Ishikawa (cell line): ENCODE measurements around the gene TRIM32.

Experiments used
- CEBPB ChIP-seq: IDR thresholded peaks from 2 replicates; pipeline ENCODE4 v1.6.1; 2012
- CREB1 ChIP-seq: IDR thresholded peaks from 2 replicates; pipeline ENCODE4 v1.6.1; 2012; ENCODE audit warnings: low read depth
- EGR1 ChIP-seq: IDR thresholded peaks from 2 replicates; pipeline ENCODE4 v1.6.1; 2012
- EP300 ChIP-seq: IDR thresholded peaks from 2 replicates; pipeline ENCODE4 v1.6.1; 2012; ENCODE audit warnings: borderline replicate concordance
- FOXM1 ChIP-seq: IDR thresholded peaks from 2 replicates; pipeline ENCODE4 v1.6.1; 2012; ENCODE audit warnings: low read depth, borderline replicate concordance
- NFIC ChIP-seq: IDR thresholded peaks from 2 replicates; pipeline ENCODE4 v1.6.1; 2012
- RAD21 ChIP-seq: IDR thresholded peaks from 2 replicates; pipeline ENCODE4 v1.6.1; 2012; ENCODE audit warnings: low read depth
- TAF1 ChIP-seq: IDR thresholded peaks from 2 replicates; pipeline ENCODE4 v1.6.1; 2012; ENCODE audit warnings: low read depth, mild to moderate bottlenecking
- TCF12 ChIP-seq: IDR thresholded peaks from 2 replicates; pipeline ENCODE4 v1.6.1; 2012; ENCODE audit warnings: low read depth
- TEAD4 ChIP-seq: IDR thresholded peaks from 2 replicates; pipeline ENCODE4 v1.6.1; 2012
- YY1 ChIP-seq: IDR thresholded peaks from 2 replicates; pipeline ENCODE4 v1.6.1; 2012; ENCODE audit warnings: low read depth
- ZBTB7A ChIP-seq: IDR thresholded peaks from 2 replicates; pipeline ENCODE4 v1.6.1; 2012; ENCODE audit warnings: low read depth
- TF ChIP-seq, protein P1 (sequence below): IDR thresholded peaks from 2 replicates; pipeline ENCODE4 v1.6.1; 2012; ENCODE audit warnings: low read depth, mild to moderate bottlenecking
- TF ChIP-seq, protein P2 (sequence below): IDR thresholded peaks from 2 replicates; pipeline ENCODE4 v1.6.1; 2012
- TF ChIP-seq, protein P3 (sequence below): IDR thresholded peaks from 2 replicates; pipeline ENCODE4 v1.6.1; 2012

The TRIM32 gene

DNA sequence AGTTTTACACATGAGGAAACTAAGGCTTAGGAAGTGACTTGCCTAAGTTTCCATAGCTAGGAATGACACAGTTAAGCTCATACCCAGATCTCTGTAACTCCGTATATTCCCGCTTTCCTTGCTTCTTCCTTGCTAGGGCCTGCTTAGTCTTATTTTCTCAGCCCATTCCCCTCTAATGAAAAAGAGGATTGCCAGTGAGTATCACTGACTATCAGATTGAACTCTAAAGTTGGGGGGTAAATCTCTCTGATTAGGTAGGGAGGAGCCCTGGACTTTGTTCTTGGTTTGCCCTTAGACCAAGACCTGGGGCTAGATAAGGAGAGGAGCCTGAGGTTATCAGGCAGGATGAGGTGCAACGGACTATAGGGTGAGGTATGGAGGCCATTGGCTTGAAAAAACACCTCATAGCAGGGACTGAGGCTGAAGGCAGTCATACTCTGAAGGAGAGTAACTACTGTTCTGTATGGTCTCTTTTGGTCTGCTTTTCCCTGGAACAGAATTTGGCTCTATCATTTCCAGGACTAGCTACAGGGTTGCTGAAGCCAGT, 2.5 kb downstream of the TRIM32 start:
- TF ChIP-seq YY1 (no peak), TEAD4 (no peak), CREB1 (no peak)

DNA sequence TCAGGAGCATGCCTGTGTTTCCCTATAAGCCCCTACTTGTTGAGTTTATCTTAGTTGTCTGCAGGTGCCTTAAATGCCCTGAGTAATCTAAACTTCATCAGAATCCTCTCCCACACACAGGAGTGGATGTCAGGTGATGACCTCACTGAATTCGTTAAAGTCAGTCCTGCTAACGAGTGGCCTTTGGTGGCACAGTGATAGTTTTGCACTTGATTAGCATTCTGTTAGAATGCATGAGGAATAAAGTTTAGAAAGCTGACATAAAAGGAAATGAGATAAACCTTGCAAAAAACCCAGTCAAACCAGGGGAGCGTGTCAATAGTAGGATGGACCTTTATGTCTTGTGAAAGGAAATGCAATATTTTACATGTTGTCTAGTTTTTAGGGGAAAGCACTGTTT, 4.5 kb downstream of the TRIM32 start:
- TF ChIP-seq YY1 (no peak), TEAD4 (no peak), NFIC (no peak), TAF1 (no peak), TCF12 (no peak)
- TF ChIP-seq, protein P1, sequence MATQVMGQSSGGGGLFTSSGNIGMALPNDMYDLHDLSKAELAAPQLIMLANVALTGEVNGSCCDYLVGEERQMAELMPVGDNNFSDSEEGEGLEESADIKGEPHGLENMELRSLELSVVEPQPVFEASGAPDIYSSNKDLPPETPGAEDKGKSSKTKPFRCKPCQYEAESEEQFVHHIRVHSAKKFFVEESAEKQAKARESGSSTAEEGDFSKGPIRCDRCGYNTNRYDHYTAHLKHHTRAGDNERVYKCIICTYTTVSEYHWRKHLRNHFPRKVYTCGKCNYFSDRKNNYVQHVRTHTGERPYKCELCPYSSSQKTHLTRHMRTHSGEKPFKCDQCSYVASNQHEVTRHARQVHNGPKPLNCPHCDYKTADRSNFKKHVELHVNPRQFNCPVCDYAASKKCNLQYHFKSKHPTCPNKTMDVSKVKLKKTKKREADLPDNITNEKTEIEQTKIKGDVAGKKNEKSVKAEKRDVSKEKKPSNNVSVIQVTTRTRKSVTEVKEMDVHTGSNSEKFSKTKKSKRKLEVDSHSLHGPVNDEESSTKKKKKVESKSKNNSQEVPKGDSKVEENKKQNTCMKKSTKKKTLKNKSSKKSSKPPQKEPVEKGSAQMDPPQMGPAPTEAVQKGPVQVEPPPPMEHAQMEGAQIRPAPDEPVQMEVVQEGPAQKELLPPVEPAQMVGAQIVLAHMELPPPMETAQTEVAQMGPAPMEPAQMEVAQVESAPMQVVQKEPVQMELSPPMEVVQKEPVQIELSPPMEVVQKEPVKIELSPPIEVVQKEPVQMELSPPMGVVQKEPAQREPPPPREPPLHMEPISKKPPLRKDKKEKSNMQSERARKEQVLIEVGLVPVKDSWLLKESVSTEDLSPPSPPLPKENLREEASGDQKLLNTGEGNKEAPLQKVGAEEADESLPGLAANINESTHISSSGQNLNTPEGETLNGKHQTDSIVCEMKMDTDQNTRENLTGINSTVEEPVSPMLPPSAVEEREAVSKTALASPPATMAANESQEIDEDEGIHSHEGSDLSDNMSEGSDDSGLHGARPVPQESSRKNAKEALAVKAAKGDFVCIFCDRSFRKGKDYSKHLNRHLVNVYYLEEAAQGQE, result no peak
- TF ChIP-seq, protein P2, sequence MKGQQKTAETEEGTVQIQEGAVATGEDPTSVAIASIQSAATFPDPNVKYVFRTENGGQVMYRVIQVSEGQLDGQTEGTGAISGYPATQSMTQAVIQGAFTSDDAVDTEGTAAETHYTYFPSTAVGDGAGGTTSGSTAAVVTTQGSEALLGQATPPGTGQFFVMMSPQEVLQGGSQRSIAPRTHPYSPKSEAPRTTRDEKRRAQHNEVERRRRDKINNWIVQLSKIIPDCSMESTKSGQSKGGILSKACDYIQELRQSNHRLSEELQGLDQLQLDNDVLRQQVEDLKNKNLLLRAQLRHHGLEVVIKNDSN, result no peak

DNA sequence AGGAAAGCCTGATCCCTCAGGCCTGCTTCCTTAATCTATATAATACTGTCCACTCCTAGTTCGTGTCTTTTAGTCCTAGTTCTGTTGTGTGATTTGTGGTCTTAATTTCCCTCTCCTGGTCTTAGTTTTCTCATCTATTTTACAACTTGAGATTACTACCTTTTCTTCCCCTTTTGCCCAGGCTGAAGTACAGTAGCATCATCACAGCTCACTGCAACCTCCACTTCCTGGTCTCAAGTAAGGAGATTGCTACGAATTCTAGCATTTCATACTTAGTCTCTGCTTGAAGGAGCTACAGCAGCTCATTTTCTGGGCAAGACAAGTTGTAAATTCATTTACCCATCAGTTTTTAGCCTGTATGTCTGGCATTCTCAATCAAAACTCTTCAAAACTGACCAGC, 5.5 kb downstream of the TRIM32 start:
- TF ChIP-seq EGR1 (no peak), NFIC (no peak), YY1 (no peak), TAF1 (no peak), FOXM1 (no peak), CREB1 (no peak), TEAD4 (no peak), CEBPB (no peak), ZBTB7A (no peak), TCF12 (no peak), RAD21 (no peak), EP300 (no peak)
- TF ChIP-seq, protein P3, sequence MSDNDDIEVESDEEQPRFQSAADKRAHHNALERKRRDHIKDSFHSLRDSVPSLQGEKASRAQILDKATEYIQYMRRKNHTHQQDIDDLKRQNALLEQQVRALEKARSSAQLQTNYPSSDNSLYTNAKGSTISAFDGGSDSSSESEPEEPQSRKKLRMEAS, result no peak
- TF ChIP-seq, protein P2, result no peak
- TF ChIP-seq, protein P1, result no peak

DNA sequence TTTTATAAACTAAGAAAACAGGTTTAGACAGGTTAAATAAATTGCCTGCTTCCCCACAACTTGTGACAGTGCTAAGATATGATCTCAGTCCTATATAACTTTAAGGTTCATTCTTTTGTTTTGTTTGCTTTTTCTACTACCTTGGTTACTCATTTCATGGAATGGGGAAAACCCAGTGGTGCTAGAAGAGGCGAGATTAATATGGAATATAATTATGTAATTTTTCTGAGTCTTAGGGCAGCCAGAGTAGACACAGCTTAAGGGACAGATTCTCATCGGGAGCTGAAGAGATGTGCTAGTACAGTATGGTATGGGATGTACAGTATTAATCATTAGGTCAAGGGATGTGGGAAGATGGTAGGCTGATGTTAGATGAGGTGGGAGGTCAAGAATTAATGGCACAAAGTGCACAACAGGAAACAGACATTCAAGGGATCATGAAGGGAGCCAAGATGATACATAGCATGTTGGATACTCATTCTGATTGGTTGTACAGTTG, 6.2 kb downstream of the TRIM32 start:
- TF ChIP-seq ZBTB7A (no peak), NFIC (no peak), EGR1 (no peak), TEAD4 (no peak), FOXM1 (no peak), RAD21 (no peak), EP300 (no peak), CEBPB (no peak)
- TF ChIP-seq, protein P3, result no peak
- TF ChIP-seq, protein P1, result no peak

DNA sequence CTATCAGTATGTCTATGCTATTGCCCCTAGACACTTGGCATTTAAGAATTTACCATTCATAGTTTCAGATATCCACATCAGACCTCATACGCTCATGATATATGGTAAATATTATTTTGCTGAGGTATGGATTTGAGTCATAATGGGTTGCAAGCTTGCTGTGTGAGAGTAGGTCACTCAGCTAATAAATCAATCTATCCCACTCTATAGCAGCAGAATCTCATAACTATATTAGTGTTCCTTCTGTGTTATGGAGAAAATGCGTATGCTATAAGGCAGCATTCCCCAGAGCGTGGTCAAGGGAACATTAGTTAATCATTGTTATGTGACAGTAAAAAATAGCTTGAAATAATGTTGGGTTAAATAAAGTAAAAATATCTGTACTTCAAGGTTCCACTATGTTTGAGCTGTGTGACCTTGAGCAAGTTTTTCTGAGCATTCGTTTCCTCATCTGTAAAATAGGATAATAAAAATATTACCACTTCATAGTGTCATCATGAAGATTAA, 7.7 kb downstream of the TRIM32 start:
- TF ChIP-seq TEAD4, result no peak
- TF ChIP-seq YY1, result no peak
- no peak for TF ChIP-seq TCF12
- TF ChIP-seq RAD21, result no peak
- no peak for TF ChIP-seq NFIC
- no peak for TF ChIP-seq ZBTB7A
- TF ChIP-seq EGR1, result no peak
- no peak for TF ChIP-seq EP300
- TF ChIP-seq CEBPB, result no peak
- TF ChIP-seq, protein P3, result no peak
- TF ChIP-seq CREB1, result no peak
- no peak for TF ChIP-seq FOXM1
- TF ChIP-seq TAF1, result no peak
- TF ChIP-seq, protein P1, result no peak
- TF ChIP-seq, protein P2, result no peak
